ENCODE results near the gene KCTD16. TPM values are rescaled to one million over a fixed set of nuclear protein-coding genes. Genes with fewer than 3 reads are reported as not detected.

Gene KCTD16
- total RNA-seq, 1 experiment from 2014 or later: 0.13 TPM

GRCh38 chr5:144463481-144464223 lies 293.0 kb downstream of the KCTD16 start:
- no peak for DNase-seq
- Histone ChIP-seq H3K36me3 (no peaks in the 10 kb centered on the region), H3K9me3 (no peaks in the 10 kb centered on the region), H3K27me3 (no peaks in the 10 kb centered on the region; the same call in 1 of the 2 replicates), H3K4me3 (no peak overlapping the region)

- H3K27me3 ChIP-seq: no peaks in the 10 kb centered on the region; the same call in 1 of the 2 replicates
- no peak overlapping the region for H3K4me3 ChIP-seq
- DNase-seq: no peak
- no peaks in the 10 kb centered on the region for H3K36me3 ChIP-seq
- H3K9me3 ChIP-seq: no peaks in the 10 kb centered on the region
Measured at GRCh38 chr5:144464306-144464705, 293.6 kb downstream of the KCTD16 start.

- Histone ChIP-seq H3K9me3 (no peaks in the 10 kb centered on the region), H3K4me3 (no peak overlapping the region), H3K27me3 (peaks cover 2% of the 10 kb centered on the region; the same call in 1 of the 2 replicates), H3K36me3 (no peaks in the 10 kb centered on the region)
- no peak for DNase-seq
Measured at GRCh38 chr5:144465441-144465840, 294.8 kb downstream of the KCTD16 start.

- H3K27me3 ChIP-seq: peaks cover 4% of the 10 kb centered on the region
- H3K9me3 ChIP-seq: no peaks in the 10 kb centered on the region
- no peaks in the 10 kb centered on the region for H3K36me3 ChIP-seq
- no peak overlapping the region for H3K4me3 ChIP-seq
- peak; percentile 41 for DNase-seq
Measured at GRCh38 chr5:144467792-144468191, 297.1 kb downstream of the KCTD16 start.

GRCh38 chr5:144468571-144468970 lies 297.9 kb downstream of the KCTD16 start:
- Histone ChIP-seq H3K9me3 (no peaks in the 10 kb centered on the region), H3K36me3 (no peaks in the 10 kb centered on the region), H3K27me3 (peaks cover 4% of the 10 kb centered on the region), H3K4me3 (no peak overlapping the region)
- no peak for DNase-seq

GRCh38 chr5:144469106-144469505 lies 298.4 kb downstream of the KCTD16 start:
- peaks cover 4% of the 10 kb centered on the region for H3K27me3 ChIP-seq
- H3K36me3 ChIP-seq: no peaks in the 10 kb centered on the region
- H3K4me3 ChIP-seq: no peak overlapping the region
- DNase-seq: no peak
- no peaks in the 10 kb centered on the region for H3K9me3 ChIP-seq

- no peak for DNase-seq
- Histone ChIP-seq H3K9me3 (no peaks in the 10 kb centered on the region), H3K27me3 (peaks cover 4% of the 10 kb centered on the region), H3K4me3 (no peak overlapping the region), H3K36me3 (no peaks in the 10 kb centered on the region)
Measured at GRCh38 chr5:144472221-144472620, 301.5 kb downstream of the KCTD16 start.

GRCh38 chr5:144473650-144474049 lies 303.0 kb downstream of the KCTD16 start:
- DNase-seq: no peak
- Histone ChIP-seq H3K27me3 (peaks cover 4% of the 10 kb centered on the region), H3K4me3 (no peak overlapping the region), H3K36me3 (no peaks in the 10 kb centered on the region), H3K9me3 (no peaks in the 10 kb centered on the region)

GRCh38 chr5:144478565-144478964 lies 307.9 kb downstream of the KCTD16 start:
- H3K36me3 ChIP-seq: no peaks in the 10 kb centered on the region
- H3K27me3 ChIP-seq: no peaks in the 10 kb centered on the region
- no peak overlapping the region for H3K4me3 ChIP-seq
- no peak for DNase-seq
- H3K9me3 ChIP-seq: no peaks in the 10 kb centered on the region

GRCh38 chr5:144481861-144482260 lies 311.2 kb downstream of the KCTD16 start:
- Histone ChIP-seq H3K27me3 (no peaks in the 10 kb centered on the region), H3K9me3 (no peaks in the 10 kb centered on the region), H3K36me3 (no peaks in the 10 kb centered on the region), H3K4me3 (no peak overlapping the region)
- no peak for DNase-seq

- H3K4me3 ChIP-seq: no peak overlapping the region
- H3K36me3 ChIP-seq: no peaks in the 10 kb centered on the region
- peak; percentile 17 for DNase-seq
- H3K27me3 ChIP-seq: no peaks in the 10 kb centered on the region
- no peaks in the 10 kb centered on the region for H3K9me3 ChIP-seq
Measured at GRCh38 chr5:144484124-144484897, 313.6 kb downstream of the KCTD16 start.

GRCh38 chr5:144485540-144485939 lies 314.9 kb downstream of the KCTD16 start:
- H3K4me3 ChIP-seq: no peak overlapping the region
- no peaks in the 10 kb centered on the region for H3K36me3 ChIP-seq
- peaks cover 3% of the 10 kb centered on the region; the same call in 1 of the 2 replicates for H3K9me3 ChIP-seq
- no peak for DNase-seq
- H3K27me3 ChIP-seq: no peaks in the 10 kb centered on the region; the same call in 1 of the 2 replicates

- DNase-seq: no peak
- no peak overlapping the region for H3K4me3 ChIP-seq
- no peaks in the 10 kb centered on the region for H3K36me3 ChIP-seq
- H3K27me3 ChIP-seq: no peaks in the 10 kb centered on the region; the same call in 1 of the 2 replicates
- peaks cover 3% of the 10 kb centered on the region; the same call in 1 of the 2 replicates for H3K9me3 ChIP-seq
Measured at GRCh38 chr5:144487207-144487606, 316.5 kb downstream of the KCTD16 start.

- H3K4me3 ChIP-seq: no peak overlapping the region
- no peak for DNase-seq
- no peaks in the 10 kb centered on the region; the same call in 1 of the 2 replicates for H3K27me3 ChIP-seq
- no peaks in the 10 kb centered on the region for H3K36me3 ChIP-seq
- peaks cover 3% of the 10 kb centered on the region; the same call in 1 of the 2 replicates for H3K9me3 ChIP-seq
Measured at GRCh38 chr5:144487761-144488160, 317.1 kb downstream of the KCTD16 start.

- Histone ChIP-seq H3K27me3 (no peaks in the 10 kb centered on the region), H3K36me3 (no peaks in the 10 kb centered on the region), H3K4me3 (no peak overlapping the region; the same call in 1 of the 2 replicates), H3K9me3 (no peaks in the 10 kb centered on the region; the same call in 1 of the 2 replicates)
- no peak for DNase-seq
Measured at GRCh38 chr5:144503123-144503522, 332.4 kb downstream of the KCTD16 start.

- no peaks in the 10 kb centered on the region for H3K36me3 ChIP-seq
- no peaks in the 10 kb centered on the region for H3K27me3 ChIP-seq
- no peak overlapping the region for H3K4me3 ChIP-seq
- no peak for DNase-seq
- H3K9me3 ChIP-seq: no peaks in the 10 kb centered on the region; the same call in 1 of the 2 replicates
Measured at GRCh38 chr5:144504929-144505577, 334.4 kb downstream of the KCTD16 start.
